ENCODE data around the gene RAPGEF5.

RAPGEF5 gene

DNA sequence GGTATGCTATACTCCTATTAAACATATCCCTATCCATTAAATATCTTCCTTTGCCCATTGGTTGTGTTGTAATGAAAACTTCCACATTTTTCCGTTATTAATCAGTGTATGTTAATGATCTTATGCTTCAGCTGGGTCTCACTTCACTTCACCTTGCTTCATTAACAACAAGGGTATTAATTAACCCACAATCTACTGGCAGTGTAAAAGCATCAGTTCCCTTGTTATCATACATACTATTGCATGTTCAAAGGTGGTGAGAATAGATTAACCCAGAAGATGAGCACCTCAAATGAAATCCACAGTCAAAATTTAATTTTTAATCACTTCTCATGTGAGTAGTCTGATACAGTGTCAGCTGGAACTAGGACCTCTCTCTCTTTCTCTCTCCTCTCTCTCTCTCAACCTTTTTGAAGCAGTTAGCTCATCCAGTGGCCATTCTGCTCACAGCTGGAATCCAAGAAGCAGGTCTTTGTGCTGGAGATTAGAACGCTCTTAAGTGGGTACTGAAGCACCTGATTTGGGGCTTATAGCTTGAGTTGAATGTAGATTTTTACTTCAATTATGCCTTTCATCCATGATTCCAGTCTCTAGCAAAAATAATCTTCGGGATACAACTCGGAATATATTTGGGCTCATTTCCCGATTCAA lies 172.3 kb downstream of the RAPGEF5 start:
- DNase-seq: no peak

DNA sequence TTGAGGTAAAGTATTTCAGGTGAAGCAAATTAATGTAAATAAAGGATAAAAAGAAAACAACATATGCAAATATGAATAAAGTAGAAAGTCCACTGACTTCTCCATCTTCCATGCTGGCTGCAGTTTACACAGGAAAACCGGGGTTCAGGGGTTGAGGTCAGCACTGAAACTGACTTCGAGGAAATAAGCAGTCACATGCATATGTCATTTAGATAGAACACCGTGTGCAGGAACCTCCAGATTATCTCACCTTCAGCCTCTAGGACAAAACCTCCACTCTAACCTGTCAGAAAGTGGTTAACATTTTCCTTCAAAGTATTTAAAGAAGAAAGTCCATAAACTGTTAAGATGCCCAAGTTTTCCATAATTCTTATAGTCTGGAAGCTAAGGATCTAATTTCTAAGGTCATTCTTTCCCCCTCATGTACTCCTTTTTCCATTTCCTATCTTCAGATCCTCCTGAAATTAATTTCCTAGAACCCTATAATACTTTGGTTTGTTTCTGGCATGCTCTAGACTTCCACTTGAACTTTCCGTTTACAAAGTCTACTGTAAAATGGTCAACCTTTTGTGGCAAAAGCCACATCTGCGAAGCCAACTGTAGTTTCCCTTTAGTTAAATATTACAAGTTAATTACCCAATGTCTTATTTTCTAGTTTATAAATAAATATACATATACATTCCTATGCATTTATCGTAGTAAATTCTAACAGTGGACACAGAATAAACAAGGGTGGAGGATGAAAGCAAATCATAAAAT lies 173.3 kb downstream of the RAPGEF5 start:
- no peak for DNase-seq

DNA sequence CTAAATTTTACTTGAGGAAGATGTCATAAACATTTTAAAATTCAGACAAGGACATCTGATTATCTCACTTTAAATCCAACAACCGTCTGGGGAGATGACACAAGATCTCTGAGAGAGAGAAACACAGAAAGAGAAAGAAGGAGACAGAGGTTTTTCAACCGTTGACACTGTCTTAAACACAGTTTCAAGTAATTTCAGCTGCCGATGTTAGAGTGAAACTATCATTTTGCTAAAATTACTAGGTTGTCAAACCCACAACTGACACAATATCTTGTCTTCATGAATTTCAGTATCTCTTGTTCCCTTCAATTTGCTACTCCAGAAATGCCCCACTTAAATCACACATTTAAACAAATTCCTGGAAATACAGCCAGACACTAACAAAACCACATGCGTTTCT lies 174.8 kb downstream of the RAPGEF5 start:
- DNase-seq: no peak

DNA sequence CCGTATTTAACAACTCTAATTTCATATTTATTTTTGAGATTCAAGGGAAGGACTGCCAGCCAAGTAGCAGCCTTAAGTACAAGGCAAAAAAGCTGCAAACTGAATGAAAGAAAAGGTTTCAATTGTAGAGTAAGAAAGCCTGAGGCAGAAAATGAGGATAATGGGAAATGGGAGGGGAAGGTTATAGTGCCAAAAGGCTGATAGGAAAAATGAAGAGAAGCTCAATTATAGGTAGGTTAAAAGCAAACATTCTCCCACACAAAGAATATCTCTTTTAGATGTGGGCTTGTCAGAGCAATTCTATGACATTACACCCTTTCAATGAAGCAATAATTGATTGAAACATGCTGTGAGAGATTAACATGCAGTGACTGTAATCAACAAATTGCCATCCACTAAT lies 175.3 kb downstream of the RAPGEF5 start:
- no peak for DNase-seq

DNA sequence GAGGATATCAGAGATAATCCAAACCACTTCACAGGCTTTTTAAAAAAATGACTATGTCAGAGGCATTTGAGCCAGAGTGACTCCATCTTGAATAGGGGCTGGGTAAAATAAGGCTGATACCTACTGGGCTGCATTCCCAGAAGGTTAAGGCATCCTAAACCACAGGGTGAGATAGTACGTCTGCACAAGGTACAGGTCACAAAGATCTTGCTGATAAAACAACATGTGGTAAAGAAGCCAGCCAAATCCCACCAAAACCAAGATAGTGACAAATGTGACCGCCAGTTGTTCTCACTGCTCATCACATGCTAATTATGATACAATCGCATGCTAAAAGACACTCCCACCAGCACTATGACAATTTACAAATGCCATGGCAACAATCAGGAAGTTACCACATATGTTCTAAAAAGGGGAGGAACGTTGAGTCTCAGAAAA lies 177.5 kb downstream of the RAPGEF5 start:
- no peak for DNase-seq

DNA sequence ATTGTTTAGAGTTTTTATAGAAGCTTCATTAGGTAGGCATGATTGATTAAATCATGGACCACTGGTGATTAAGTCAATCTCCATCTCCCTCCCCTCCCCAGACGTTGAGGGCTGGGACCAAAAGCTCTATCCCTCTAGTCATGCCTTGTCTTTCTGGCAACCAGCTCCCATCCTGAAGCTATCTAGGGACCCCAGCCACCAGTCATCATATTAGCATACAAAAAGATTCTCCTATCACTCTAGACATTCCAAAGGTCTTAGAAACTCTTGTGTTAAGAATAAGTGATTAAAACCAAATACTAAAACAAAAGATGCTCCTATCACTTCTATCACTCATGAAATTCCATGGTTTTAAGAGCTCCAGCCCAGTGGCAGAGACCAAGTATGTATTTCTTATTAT lies 178.2 kb downstream of the RAPGEF5 start:
- DNase-seq: no peak

DNA sequence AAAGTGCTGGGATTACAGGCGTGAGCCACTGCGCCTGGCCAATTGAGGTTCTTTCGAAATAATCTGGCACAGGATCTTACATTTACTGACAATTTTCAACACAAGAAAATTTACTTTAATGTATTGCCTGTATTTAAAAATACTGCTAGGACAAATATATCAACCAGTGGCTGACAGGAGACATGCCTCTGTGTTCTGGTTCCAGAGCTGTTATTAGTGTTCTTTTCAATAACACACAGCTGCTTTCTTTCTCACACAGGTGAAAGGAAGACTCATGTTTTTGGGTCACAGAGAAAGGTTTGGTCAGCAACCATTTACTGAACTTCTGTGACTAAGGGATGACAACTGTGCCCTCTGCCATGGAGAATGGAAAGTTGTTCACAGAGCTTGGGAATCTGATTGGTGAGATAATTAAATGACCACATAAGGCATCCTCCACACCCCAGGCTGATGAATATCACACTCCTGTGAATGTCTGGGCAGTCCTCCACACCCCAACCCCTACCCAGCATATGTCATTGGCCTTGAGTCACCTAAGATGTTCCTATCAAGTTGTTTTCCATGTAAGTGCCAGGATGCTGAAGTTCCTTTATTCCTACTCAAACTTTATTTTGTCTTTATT lies 180.1 kb downstream of the RAPGEF5 start:
- no peak for DNase-seq

DNA sequence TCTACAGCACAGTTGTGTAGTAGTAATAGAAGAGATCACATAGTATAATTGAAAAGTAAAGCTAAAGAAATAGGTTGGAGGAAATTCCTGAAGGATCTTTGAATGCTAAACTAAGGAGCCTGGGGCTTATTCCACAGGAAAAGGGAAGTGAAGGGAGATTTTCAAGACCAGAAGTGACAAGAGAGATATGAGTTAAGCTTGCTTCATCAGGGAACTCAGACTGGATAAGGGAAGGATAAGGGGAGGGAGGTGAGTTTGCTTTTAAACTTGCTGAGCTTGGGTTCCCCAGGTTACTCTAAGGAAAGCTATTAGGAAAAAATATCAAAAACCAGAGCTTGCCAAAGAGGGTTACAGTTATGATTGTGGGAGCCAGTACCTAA lies 182.4 kb downstream of the RAPGEF5 start:
- no peak for DNase-seq

DNA sequence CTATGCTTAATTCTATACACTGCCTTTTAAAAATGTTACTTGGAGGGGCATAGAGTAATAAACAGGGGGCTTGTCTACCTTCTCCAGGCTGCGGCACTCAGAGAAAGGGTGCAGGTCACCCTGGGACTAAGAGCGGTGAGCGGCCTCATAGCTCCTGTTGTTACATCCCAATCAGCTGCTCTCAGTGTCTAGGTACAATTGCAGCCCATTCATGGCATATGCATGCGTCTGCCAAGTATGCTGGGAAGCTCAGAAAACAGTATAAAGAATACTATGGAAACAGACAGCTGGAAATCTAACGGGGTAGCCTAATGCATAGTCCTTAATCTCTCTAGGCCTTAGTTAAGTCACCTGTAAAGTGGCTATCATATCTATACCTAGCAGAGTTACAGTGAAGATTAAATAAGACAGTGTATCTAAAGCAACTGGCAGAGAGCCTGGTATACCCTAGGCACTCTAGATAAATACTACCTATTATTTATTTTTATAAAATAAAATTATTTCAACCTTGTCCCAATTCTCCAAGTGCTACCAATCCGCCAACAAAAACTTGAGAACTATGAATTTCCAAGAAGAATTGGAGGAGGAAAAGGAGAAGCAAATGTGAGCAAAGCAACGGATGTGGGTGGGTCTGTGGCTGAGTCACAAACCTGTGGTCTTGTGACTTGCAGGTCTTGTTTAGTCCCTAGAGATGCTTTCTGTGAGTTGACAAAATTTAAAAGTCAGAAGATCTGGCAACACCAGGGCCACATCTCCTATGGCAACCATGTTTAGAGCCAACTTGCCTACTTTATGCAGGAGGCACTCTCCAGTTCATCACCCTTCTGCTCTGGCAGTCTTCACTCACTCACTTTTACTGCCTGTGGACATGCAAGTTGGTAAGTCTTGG lies 183.0 kb downstream of the RAPGEF5 start:
- no peak for DNase-seq

DNA sequence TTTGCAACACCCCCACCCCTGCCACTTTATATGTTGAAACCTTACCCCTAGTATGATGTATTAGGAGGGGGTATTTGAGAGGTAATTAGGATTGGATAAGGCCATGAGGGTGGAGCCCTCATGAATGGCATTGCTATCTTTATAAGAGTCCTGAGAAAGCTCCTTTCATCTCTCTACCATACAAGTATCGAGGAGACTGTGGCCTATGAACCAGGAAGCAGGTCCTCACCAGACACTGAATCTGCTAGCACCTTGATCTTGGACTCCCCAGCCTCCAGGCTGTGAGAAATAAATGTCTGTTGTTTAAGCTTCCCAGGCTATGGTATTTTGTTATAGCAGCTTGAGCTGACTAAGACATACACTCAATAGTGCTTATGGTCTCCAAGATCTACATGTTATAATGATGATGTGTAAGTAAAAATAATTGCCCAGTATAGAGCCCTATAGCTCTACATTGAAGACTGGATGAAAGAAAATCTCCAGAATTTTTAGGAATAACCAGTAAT lies 188.8 kb downstream of the RAPGEF5 start:
- DNase-seq: no peak

DNA sequence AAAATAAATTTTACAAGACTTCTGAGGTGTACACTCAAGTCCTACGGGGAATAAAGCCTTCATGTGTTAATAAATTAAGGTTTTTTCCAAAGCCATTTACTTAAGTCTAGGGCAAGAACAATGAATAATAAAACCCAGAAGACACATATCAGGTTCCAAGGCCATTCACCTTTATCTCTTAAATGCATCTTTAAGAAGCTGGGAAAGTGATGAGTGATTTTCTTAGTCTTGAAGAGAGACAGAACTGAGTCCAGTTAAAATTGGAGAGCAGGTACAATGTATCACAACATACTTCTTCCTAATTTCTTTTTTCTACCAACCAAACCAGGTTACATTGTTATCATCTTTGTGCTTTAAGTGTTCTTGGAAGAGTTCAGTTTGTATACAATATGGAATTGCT lies 189.5 kb downstream of the RAPGEF5 start:
- no peak for DNase-seq

DNA sequence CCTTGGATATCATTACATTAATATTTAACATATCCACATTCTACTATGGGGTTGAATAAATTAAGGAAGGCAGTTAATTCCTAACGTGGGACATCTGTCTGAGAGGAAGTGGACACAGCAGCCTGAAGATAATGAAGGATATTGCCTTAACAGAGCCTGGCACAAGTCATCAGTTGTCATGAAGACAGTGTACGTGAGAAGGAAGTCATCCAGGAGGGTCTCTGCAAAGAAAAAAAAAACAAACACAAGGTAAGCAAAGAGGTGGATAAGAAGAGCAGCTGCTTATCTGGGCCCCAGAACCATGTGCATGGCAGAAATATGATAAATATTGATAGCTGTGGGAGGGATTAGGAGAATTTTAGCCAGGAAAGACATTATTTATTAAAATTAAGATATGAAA lies 190.0 kb downstream of the RAPGEF5 start:
- DNase-seq: no peak

DNA sequence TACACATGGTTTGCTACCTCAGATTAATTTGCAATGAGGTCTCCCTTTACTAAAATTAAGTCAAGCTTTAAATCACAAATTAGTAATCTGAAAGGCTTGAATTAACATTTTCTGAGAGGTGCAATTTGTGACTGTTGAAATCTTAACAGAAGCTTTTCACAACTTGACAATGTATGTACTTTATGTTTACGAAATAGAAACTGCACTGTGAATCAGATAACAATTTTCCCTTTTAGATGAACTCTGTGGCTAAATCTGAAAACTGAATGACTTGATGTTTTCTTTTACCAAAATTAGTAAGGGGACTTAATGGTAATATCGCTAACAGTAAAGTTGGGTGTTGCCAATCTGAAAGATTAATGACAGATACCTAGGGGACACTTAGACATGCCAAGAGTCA lies 197.6 kb downstream of the RAPGEF5 start:
- no peak for DNase-seq

DNA sequence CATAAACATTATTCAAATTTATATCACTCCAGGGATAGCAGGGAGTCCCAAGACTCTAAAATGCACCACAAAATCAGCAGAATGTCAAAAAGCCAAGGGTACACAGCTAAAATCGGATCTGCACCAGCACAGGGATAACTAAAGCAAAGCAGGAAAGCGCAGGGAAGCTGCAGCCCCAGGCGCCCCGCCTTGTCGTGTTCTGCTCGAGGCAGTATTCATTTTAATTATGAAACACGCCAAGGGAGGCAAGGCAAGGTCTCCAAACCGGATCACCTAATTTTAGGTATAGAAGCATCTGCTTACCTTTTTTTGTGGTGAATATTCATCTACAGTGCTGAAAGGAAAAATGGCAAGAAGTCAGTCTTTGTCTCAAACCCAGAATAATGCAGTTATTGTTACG lies 199.4 kb downstream of the RAPGEF5 start:
- DNase-seq: no peak

DNA sequence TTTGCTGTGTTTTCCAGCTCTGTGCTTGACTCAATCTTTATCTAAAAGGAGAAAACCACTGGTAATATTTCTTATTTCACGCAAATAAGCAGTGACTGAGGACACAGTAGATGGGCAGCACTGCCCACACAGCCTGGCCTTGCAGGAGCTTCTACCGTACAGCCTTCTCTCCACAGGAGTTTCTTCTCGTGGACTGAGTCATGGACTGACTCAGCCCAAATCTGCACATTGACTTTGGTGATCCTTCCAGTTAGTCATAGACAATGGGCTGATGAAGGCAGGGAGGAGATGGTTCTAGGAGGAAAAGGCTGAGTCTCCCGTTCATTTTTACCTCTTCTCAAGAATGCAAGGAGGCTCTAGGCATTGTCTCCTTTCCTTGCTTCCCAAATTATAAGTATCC lies 200.7 kb downstream of the RAPGEF5 start:
- DNase-seq: no peak

DNA sequence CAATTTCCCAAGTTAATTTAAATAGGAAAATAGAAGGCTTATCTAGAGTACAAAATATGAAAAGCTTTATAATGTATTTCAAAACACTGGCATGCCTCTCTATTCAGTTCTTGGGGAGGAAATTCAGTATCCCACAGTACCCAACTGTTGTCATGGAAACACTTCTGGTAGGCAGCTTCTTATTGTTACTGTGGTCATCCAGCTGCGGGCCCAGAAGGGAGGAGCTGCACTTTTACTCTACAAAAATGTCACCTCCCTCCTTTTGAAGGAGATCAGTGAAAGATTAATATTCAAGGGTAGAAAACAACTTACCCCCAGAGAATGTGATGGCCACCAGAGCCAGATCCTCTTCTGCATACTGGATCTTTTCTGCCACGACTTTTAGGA lies 202.8 kb downstream of the RAPGEF5 start:
- DNase-seq: peak in 1 of 2 donors; percentile 29

DNA sequence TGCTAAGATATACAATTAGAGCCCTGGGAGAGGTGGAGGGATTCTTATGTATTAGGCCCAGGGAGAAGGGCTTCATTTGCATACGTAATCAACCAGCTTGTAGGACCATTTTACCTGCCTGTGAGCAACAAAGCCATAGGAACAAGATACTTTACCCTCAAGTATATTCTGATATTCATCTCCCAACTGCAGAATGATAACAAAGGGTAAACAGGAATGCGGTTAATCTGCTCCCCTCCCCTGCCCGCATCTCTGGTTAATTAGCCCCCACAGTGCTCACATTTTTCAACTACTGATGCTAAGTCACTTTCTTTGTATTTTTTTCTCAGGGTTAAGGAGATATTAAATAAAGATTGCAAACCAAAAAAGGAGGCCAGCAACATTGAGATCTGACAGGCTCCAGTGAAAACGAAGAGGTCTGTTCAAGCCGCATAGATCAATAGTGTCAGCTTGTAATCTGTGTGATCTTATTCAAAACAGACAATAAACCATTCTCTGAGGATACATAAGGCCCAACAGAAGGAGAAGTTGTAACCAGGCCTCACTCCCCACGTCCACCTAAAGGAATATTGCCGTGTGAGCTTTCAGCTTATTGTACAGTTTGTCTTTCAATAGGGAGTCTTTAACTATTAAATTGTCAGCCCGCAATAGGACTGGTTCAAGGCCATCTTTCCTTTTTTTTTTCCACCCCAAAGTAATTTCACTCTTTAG lies 203.4 kb downstream of the RAPGEF5 start:
- DNase-seq: peak in 1 of 2 donors; percentile 70

DNA sequence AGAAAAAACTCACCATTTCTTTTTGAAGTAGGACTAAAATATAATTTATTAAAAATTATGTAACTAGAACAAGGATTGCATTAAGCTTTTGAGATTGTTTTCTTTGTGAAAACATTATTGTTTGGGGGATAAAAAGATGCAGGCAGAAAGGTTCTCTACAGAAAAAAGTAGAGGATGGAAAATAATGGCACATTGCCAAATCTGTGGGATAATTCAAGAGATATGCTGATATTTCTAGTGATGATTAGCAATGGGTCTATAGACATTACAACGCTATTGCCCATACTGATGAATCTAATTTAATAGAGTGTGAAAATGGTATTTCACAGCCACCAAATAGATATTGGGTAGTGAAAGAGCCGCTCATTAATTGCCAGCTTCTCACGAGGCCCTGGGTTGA lies 204.3 kb downstream of the RAPGEF5 start:
- no peak for DNase-seq

DNA sequence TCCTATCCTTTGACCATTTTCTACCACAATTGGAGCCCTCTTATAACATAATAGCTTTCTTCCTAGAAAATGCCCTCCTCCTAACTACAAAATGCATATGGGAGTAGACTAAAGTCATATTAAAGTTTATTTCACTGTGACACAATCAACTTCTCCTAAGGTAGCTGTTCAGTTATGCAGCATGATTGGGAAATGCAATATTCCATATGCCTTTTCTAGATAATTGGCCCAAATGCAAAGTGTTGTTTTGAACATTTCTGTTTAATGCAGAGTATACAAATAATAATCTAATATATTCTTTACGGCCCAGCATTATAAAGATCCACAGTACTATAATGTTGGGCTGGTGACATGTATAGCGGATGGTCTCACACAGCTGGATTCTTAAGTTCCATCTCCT lies 205.1 kb downstream of the RAPGEF5 start:
- no peak for DNase-seq

DNA sequence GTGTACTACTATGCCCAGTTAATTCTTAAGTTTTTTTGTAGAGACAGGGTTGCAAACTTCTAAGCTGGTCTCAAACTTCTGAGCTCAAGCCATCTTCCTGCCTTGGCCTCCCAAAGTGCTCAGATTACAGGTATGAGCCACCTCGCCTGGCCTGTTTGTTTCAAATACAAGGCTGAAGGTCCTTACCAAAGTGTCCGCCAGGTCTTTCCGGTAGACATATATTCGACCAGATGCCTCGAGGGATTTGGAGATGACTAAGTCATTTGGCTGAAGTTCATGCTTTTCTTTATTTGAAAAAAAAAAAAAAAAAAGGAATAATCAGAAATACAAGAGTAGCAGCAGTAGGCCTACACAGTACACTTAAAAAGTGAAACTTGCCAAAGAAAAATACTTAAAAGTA lies 206.7 kb downstream of the RAPGEF5 start:
- no peak for DNase-seq

DNA sequence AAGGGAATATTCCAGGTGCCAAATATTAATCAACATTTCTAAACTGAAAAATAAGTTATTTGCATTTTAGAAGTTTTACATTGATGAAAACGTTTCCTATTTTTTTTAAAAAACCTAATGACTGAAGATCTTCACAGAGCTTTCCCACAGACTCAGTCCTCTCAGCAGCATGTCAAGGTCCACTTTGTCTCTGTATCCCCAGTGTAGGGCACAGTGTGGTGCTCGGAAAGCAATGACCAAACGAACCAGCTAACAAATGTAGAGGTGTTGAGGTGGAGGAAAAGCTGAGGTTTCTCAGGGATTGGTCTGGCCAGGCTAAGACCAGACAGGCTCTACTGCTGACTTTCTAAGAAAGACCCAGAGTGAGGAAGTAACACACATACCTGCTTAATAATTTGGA lies 209.1 kb downstream of the RAPGEF5 start:
- no peak for DNase-seq

DNA sequence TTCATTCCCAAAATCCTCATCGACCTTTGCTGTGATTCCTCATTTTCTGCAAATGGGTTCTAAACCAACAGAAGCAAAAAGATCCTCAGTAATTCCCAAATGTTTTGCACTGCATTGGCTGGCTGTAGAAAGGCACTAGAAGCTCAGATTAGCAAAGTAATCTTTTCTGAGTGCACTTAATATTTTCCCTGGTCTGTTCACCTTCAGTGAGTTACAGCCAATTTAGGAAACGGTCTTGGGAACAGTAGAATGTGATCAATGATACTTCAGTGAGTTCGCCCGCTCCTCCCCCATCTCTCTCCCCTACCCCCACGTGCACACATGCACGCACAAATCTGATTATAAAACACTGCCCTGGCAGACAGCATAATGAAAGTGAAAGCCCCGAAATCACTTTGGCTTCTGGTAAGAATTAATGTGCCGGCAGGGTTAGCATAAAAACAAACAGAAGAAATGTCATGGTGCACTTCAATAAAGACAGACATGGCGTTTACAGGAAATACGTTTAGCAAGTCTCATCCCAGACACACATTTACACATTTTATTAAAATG lies 209.9 kb downstream of the RAPGEF5 start:
- no peak for DNase-seq
